Non-pigmented ciliary epithelial cell (primary cell): ENCODE measurements around the gene TMEM140.
"Not testable (repeated sequence)": the region's sequence is repeated elsewhere in the genome, so short reads cannot be mapped to it uniquely, and the experiment has no call there.

Experiments
- DNase-seq: peaks from one replicate; pipeline ENCODE4 v3.0.0-alpha.2; 2010; ENCODE audit warnings: low read depth

TMEM140 gene

DNA sequence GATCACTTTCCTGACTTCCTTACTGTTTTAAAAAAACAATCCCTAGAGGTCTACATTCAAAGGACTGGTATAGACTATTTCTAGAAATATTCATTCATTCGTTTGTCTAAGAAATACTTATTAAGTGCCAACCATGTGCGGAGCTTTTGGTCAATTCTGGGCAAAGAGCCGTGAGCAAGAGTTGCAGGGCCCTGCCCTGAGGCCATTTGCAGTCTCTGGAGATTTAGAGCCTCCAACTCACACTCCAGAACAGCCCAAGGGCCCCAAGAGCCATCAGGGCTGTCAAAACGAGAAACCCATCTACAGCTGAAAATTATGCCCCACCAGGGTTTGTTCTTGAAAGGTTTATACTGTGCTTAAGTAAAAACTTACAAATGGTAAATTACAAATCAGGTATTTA is 47.3 kb downstream of the TMEM140 start:
- no peak for DNase-seq

DNA sequence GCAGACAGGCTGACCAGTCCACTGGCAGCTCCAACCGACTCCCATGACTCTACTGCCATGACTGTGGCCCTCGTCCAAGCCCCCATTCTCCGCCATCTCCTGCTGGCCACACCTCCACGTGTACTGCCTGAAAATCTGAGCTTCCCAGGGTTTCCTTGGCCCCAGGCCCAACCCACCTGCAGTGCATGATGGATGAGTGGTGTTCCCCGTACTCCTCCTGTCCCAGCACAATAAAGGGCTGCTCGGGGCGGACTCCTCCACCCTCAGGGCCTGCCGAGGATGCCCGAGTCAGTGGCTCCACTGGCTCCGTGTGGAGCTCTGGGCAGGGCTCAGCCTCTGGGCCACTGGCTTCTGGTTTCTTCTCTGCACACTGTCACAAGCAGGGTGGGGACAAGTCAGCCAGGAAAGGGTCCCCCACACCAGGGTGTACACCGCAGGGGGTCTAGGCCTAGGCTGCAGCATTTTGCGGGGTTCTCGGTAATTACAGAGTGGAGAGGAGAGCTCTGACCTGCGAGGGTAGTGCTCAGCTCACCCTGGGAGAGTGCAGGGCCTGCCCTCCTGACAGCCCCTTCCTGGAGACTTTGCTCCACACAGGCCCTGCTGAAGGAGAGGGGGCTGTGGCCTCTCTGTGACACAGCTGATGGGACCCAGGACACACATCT is 48.2 kb downstream of the TMEM140 start:
- no peak for DNase-seq

GRCh38 chr7:135197343-135197742 is 49.5 kb downstream of the TMEM140 start:
- DNase-seq: no peak

- no peak for DNase-seq
These were observed 50.2 kb downstream of the TMEM140 start for GRCh38 chr7:135197906-135198655.

DNA sequence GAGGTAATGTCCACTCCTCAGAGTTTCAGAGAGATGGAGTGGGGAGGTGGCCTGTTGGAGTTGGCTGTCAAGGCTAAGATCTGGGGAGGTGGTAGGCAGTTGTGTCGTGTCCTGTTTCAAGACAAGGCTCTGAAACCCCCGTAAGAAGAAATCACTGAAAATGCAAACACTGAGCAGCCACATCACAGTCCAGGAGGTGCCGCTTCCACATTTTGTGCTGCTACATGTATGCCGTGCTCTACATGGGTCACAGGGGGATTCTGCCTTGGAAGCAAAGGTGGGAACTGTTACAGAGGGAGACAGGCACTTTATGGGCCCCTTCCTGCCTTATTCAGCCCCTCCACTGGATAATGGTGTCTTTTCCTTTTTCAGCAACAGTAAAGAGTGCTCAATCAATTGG is 51.6 kb downstream of the TMEM140 start:
- DNase-seq: no peak

DNA sequence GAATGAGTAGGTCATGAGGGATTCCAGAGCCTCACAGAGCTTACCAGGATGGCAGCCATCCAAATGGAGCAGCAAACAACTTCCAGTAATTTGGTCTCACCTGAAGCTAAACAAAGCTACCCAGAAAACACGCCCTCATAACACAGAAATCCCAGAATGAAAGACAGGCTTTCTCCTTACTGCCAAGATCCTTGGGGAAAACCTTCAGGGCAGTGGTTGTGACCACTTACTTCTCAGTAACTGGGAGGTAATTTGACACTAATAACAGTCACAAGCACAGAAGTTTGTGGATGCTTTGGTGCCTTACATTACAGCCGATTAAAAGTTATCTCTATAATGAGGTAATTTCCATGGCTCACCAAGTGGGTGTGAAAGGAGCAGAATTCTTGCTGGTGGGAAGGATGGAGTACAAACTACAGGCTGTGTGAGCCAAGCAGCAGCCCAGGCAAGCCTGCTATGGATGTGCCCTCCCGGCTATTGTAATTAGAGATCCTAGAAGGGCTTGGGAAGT is 53.0 kb downstream of the TMEM140 start:
- DNase-seq: no peak

DNA sequence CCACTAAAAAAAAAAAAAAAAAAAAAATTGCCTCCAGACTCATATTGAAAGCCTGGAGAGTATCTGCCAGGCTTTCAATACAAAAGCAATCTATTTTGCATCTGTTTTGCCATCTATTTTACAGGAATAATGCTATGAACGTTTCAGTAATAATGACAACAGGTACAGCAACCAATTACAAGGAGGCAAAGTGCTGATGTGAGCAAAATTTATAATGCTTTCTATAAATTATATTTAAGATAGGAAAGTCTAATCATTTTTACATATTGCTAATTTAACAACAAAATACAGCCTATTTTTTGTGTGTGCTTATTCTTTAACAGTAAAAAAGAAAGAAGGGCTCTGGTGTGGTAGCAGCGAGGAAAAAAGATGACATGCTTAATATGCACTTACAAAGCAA is 53.5 kb downstream of the TMEM140 start:
- DNase-seq: no peak

DNA sequence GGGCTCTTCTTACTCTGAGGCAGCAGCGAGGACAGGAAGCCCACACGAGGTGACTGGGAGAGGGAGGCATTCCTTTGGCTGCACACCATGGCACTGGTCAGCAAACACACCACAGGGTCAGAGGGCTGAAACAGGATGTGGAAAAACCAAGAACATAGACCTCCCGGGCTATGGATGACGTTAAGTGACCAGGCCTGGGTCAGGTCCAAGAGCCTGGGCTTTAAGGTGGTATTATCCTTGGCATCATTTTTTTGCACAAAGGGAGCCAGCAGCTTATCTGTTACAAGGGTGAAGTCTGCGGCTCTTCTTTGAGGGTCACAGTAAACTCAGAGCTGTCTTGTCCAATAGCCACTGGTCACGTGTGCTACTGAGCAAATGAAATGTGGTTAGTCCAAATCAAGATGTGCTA is 56.5 kb downstream of the TMEM140 start:
- no peak for DNase-seq

- no peak for DNase-seq
These were observed 57.0 kb downstream of the TMEM140 start for GRCh38 chr7:135204876-135205275.

DNA sequence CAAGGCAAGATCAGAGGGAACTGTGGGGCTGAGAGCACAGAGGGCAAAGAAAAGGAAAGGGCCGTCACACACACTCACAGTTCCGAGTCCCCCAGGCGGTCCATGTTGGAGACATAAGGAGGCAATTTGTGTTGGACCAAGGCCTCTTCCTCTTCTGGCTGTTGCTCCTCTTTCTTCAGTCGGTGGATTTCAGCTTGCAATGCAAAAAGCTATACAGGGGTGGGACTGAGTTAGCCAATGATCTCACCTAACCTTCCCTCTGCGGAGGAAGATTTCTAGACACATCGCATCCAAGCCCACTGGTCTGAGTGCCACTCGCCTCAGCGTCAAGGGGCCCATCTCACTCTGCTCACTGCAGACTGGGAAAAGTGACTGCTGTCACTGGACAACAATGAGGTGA is 58.0 kb downstream of the TMEM140 start:
- no peak for DNase-seq

GRCh38 chr7:135206941-135207391 is 59.1 kb downstream of the TMEM140 start:
- no peak for DNase-seq

GRCh38 chr7:135207406-135208101 is 59.7 kb downstream of the TMEM140 start:
- no peak for DNase-seq

DNA sequence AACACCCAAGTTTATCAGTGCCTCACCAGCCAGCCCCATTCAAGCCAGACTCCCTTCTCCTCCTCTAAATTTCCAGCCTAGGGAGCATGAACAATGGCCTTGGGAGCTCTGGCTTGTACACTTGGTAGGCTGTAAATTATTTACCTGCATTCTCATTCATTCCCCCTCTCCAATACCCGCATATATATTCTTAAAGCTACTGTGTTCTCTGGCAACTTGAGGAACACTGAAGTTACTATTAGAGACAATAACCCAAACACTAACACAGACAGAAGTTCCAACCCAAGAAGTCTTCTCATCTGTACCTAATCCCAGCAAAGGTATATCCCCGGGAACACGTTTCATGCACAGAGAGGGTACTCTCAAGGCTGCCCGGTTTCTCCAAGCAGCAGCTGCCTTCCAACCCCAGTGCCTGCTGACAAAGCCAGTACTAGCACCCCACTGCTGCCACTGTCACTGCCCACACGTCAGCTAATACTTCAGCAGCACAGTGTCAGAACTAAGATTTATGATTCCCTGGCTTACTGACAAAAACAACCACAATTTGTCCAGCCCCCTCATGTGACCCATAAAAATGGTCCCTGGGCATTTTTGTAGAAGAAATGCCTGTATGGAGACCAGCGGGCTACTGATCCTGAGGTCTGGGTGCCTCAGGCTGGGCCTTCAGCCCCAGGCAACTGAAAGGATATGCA is 60.4 kb downstream of the TMEM140 start:
- no peak for DNase-seq

DNA sequence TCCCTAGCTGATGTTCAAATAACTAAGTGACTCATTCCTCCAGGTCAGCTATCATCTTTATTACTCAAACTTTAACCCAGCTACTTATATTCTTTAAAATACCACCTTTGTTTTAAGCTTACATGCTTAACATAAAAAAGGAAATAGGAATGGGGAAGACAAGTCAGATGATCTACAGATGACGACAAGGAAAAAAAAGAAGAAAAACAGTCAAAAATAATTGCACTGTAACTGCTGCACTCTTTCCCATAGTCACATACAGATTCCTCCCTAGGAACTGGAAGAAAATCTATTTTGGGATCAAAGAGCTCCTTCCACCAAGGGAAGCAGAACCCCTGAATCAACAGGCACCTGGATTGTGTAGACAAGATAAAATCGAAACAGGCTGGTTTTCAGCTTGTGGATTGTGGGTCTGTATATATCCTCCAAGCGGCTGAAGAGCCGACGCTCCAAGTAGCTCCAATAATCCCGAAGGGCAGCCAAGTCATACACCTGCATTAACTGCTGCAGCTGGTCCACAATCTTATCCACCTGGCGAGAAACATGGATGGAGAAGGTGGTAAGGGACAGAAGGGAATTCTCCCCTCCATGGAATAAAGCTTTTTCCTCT is 61.5 kb downstream of the TMEM140 start:
- no peak for DNase-seq

DNA sequence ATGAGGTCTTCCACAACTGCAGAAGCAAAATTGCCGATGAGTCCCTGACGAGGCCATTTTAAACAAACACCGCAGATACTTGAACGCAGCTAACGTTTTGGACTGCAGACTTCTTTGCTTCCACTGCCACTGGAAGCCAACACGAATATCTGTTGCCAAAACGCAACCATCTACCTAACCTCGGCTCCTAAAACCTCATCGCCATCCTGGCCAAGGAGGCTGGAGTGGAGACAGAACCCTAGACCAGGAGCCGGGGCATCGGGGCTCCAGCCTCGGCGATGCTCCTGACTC is 63.0 kb downstream of the TMEM140 start:
- DNase-seq: no peak

GRCh38 chr7:135211179-135211945 is 63.5 kb downstream of the TMEM140 start, which contains the start of gene WDR91:
Gene WDR91, minus strand, starts transcription at chr7:135211526. Its CDS starts 24 bp downstream, at chr7:135211502.
- no peak for DNase-seq

DNA sequence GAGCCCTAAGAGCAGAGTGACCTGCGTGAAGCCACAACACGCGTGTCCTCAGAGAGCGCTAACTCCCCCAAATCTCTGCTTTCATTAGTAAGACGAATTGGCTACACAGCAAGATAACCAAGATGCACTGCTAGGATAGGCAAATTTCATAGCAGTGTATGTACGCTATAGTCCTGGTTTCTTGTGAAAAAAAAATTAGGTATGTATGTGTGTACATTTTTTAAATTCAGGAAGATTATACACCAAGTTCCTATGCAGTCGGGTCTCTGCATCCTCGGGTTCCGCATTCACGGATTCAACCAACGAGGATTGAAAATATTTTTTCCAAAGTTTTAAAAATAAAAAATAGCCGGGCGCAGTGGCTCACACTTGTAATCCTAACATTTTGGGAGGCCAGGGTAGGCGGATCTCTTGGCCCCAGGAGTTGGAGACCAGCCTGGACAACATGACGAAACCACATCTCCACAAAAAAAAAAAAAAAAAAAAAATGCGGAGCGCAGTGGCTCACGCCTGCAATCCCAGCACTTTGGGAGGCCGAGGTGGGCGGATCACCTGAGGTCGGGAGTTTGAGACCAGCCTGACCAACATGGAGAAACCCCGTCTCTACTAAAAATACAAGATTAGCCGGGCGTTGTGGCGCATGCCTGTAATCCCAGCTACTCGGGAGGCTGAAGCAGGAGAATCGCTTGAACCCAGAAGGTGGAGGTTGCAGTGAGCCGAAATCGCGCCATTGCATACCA is 64.2 kb downstream of the TMEM140 start:
- DNase-seq: not testable (repeated sequence)

DNA sequence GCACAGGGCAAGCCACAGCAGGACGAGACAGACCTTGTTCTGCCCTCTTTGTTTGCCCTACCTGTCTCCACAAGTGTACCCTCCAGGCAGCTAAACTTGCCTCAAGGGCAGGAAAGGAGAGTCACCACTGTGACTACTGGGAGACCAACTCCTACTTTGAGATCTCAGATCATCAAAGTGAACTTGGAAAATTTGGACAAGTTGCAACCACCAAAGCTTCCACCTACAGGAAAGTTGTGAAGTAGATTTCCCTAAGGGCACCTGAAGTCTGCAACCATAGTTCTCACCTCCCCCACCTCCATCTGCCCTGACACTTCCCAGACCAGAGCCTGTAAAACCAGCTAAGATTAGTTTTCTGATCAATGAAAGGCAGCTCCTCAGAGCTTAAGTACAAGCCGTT is 66.0 kb downstream of the TMEM140 start:
- DNase-seq: no peak

- DNase-seq: no peak
These were observed 67.3 kb downstream of the TMEM140 start for GRCh38 chr7:135215180-135215579.

- no peak for DNase-seq
These were observed 67.8 kb downstream of the TMEM140 start for GRCh38 chr7:135215698-135216097.
